H9 (cell line): Measurements from ENCODE around the gene TMEM273. TPM values are rescaled to one million over a fixed set of nuclear protein-coding genes. Genes with fewer than 3 reads are reported as not detected.

Experiments used
- DNase-seq: peaks from one replicate; pipeline ENCODE4 v3.0.0-alpha.2; 2017
- H2AFZ ChIP-seq: one replicate; pipeline ENCODE4 v1.6.1; 2013; ENCODE audit warnings: mild to moderate bottlenecking, low read length, control low read depth, moderate library complexity
- H2AK5ac ChIP-seq: 2 replicates; pipeline ENCODE4 v1.6.1; 2013; ENCODE audit warnings: low read length, control low read depth, mixed read lengths; ENCODE audit not compliant: insufficient read length
- H2BK120ac ChIP-seq: one replicate; pipeline ENCODE4 v1.6.1; 2013; ENCODE audit warnings: low read depth, mild to moderate bottlenecking, low read length, control low read depth, inconsistent platforms; ENCODE audit not compliant: poor library complexity, severe bottlenecking
- H2BK12ac ChIP-seq: 2 replicates; pipeline ENCODE4 v1.6.1; 2013; ENCODE audit warnings: low read length, control low read depth, mixed read lengths, low read depth; ENCODE audit not compliant: insufficient read length
- H2BK15ac ChIP-seq: 2 replicates; pipeline ENCODE4 v1.6.1; 2013; ENCODE audit warnings: low read depth, low read length, control low read depth
- H2BK20ac ChIP-seq: one replicate; pipeline ENCODE4 v1.6.1; 2013; ENCODE audit warnings: low read depth, mild to moderate bottlenecking, low read length, control low read depth, inconsistent platforms; ENCODE audit not compliant: poor library complexity, severe bottlenecking
- H2BK5ac ChIP-seq: 2 replicates; pipeline ENCODE4 v1.6.1; 2013; ENCODE audit warnings: low read length, control low read depth, mixed read lengths; ENCODE audit not compliant: insufficient read length
- H3K14ac ChIP-seq: 2 replicates; pipeline ENCODE4 v1.6.1; 2013; ENCODE audit warnings: low read length, control low read depth; ENCODE audit not compliant: insufficient read depth
- H3K18ac ChIP-seq: 2 replicates; pipeline ENCODE4 v1.6.1; 2013; ENCODE audit warnings: low read depth, mild to moderate bottlenecking, mixed read lengths, low read length, control low read depth; ENCODE audit not compliant: insufficient read length
- H3K23ac ChIP-seq: 2 replicates; pipeline ENCODE4 v1.6.1; 2013; ENCODE audit warnings: low read length, control low read depth, mixed read lengths, low read depth; ENCODE audit not compliant: insufficient read length
- H3K23me2 ChIP-seq: 2 replicates; pipeline ENCODE4 v1.6.1; 2013; ENCODE audit warnings: low read depth, mild to moderate bottlenecking, mixed read lengths, low read length, control low read depth; ENCODE audit not compliant: insufficient read length, poor library complexity, severe bottlenecking
- H3K27ac ChIP-seq: 2 replicates; pipeline ENCODE4 v1.5.1; 2013; ENCODE audit warnings: low read length, control low read depth, mixed read lengths, low read depth; ENCODE audit not compliant: insufficient read length
- H3K27me3 ChIP-seq: 2 replicates; pipeline ENCODE4 v1.6.1; 2013; ENCODE audit warnings: low read length, control low read depth, inconsistent platforms; ENCODE audit not compliant: insufficient read depth
- H3K4ac ChIP-seq: 2 replicates; pipeline ENCODE4 v1.6.1; 2013; ENCODE audit warnings: low read depth, mild to moderate bottlenecking, control low read depth, inconsistent platforms, low read length, moderate library complexity
- H3K4me1 ChIP-seq: 2 replicates; pipeline ENCODE4 v1.6.1; 2013; ENCODE audit warnings: low read length, control low read depth, inconsistent platforms; ENCODE audit not compliant: insufficient read depth
- H3K4me2 ChIP-seq: 2 replicates; pipeline ENCODE4 v1.6.1; 2013; ENCODE audit warnings: low read length, control low read depth, mixed read lengths; ENCODE audit not compliant: insufficient read length, insufficient read depth
- H3K56ac ChIP-seq: 2 replicates; pipeline ENCODE4 v1.6.1; 2013; ENCODE audit warnings: low read depth, mild to moderate bottlenecking, mixed read lengths, low read length, control low read depth; ENCODE audit not compliant: insufficient read length
- H3K79me1 ChIP-seq: 2 replicates; pipeline ENCODE4 v1.6.1; 2013; ENCODE audit warnings: low read depth, mild to moderate bottlenecking, moderate library complexity, low read length, control low read depth, inconsistent platforms; ENCODE audit not compliant: insufficient read depth, poor library complexity, severe bottlenecking
- H3K79me2 ChIP-seq: 2 replicates; pipeline ENCODE4 v1.6.1; 2013; ENCODE audit warnings: low read length, control low read depth, inconsistent platforms; ENCODE audit not compliant: insufficient read depth
- H3K9ac ChIP-seq: 2 replicates; pipeline ENCODE4 v1.6.1; 2013; ENCODE audit warnings: low read length, control low read depth, mixed read lengths; ENCODE audit not compliant: insufficient read length; ENCODE audit errors: extremely low read depth
- H3K9me3 ChIP-seq: one replicate; pipeline ENCODE4 v1.6.1; 2013; ENCODE audit warnings: low read depth, low read length, inconsistent platforms; ENCODE audit not compliant: control insufficient read depth
- H3T11ph ChIP-seq: one replicate; pipeline ENCODE4 v1.6.1; 2013; ENCODE audit warnings: mild to moderate bottlenecking, low read length, control low read depth, inconsistent platforms
- H4K20me1 ChIP-seq: one replicate; pipeline ENCODE4 v1.6.1; 2013; ENCODE audit not compliant: control insufficient read depth, insufficient read length, insufficient read depth
- H4K5ac ChIP-seq: 2 replicates; pipeline ENCODE4 v1.6.1; 2013; ENCODE audit warnings: low read depth, mild to moderate bottlenecking, mixed read lengths, low read length, control low read depth; ENCODE audit not compliant: insufficient read length
- H4K8ac ChIP-seq: replicated peaks from 2 replicates; pipeline ENCODE4 v1.6.1; 2013; ENCODE audit warnings: low read length, control low read depth, mixed read lengths, low read depth; ENCODE audit not compliant: insufficient read length
- H4K91ac ChIP-seq: 2 replicates; pipeline ENCODE4 v1.6.1; 2013; ENCODE audit warnings: low read depth, mild to moderate bottlenecking, moderate library complexity, mixed read lengths, low read length, control low read depth; ENCODE audit not compliant: insufficient read length
- H3K27ac Mint-ChIP-seq, 3 experiments: 2 replicates in 2 of 3; 3 replicates in 1 of 3; pipeline ENCODE4 v1.8.0; 2020 to 2021; ENCODE audit warnings: mixed read lengths in 3 of 3, mild to moderate bottlenecking in 1 of 3, moderate library complexity in 1 of 3
- H3K27me3 Mint-ChIP-seq: 2 replicates; pipeline ENCODE4 v1.8.0; 2021; ENCODE audit warnings: low read depth, mild to moderate bottlenecking, moderate library complexity, mixed read lengths
- H3K36me3 Mint-ChIP-seq, 3 experiments: 2 replicates in 2 of 3; 3 replicates in 1 of 3; pipeline ENCODE4 v1.8.0; 2020 to 2021; ENCODE audit warnings: low read depth in 3 of 3, mixed read lengths in 3 of 3; ENCODE audit not compliant: insufficient read depth in 1 of 3
- H3K4me1 Mint-ChIP-seq, 2 experiments: 2 replicates each; pipeline ENCODE4 v1.8.0; 2020; ENCODE audit warnings: mixed read lengths in 2 of 2
- H3K4me3 Mint-ChIP-seq, 2 experiments: 2 replicates in 1 of 2; 3 replicates in 1 of 2; pipeline ENCODE4 v1.8.0; 2020 to 2021; ENCODE audit warnings: mild to moderate bottlenecking in 2 of 2, mixed read lengths in 2 of 2, moderate library complexity in 1 of 2
- H3K9me3 Mint-ChIP-seq, 2 experiments: 2 replicates in 1 of 2; 3 replicates in 1 of 2; pipeline ENCODE4 v1.8.0; 2020; ENCODE audit warnings: mild to moderate bottlenecking in 2 of 2, mixed read lengths in 2 of 2, moderate library complexity in 1 of 2
- WGBS: extraction: QIAGEN DNeasy Blood & Tissue Kit; methylation state at CpG from one replicate; pipeline ENCODE4 v1.1.7; 2013; ENCODE audit warnings: missing lambda C conversion rate, low lambda C conversion rate, mixed read lengths; ENCODE audit not compliant: insufficient read length; ENCODE audit errors: extremely low coverage; 5-methylcytosine and 5-hydroxymethylcytosine counted together
- total RNA-seq: library from RNA; stranded (reverse); gene quantifications from 2 replicates; pipeline ENCODE4 v1.2.1, GENCODE V29; 2021
- TF ChIP-seq, protein P1 (sequence below): fragments of 200-600 bp; sonication (generic); conservative IDR thresholded peaks from 3 replicates; pipeline ENCODE4 v1.8.0; 2021; ENCODE audit warnings: antibody characterized with exemption, mild to moderate bottlenecking

Gene TMEM273
- total RNA-seq, 1 experiment from 2014 or later, result not detected

DNA sequence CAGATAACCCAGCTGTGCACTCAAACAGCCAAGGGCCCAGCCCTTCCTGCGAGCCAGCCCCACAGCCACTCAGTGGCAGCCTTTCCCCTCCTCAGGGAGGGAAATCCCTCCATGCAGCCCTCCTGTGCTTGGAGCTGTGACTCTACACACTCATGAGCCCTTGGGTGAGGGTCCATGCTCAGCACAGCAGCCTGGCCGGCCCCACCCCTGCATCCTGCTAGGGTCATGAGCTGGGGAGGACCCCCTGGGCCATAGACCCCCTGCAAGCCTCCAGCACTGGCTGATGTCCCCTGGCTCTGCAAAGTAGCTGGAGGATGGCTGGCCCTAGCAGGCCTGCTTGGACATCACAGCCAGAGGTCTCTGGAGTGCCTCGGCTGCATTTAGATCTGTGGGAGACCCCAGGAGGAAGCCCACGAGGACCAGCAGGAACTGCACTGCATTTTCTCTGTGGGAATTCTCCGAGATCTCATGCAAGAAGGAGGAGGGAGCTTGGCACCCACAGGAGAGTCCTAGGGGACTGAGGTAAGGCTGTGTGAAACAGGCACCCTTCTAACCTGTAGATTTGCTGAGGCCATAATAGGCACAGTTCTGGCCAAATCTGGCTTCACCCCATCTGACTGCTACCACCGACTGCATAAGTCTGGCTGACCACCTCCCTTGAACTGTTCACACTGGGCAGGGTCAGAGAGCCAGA lies 17.4 kb downstream of the TMEM273 start:
- H3K79me2 ChIP-seq, result no peaks in the 10 kb centered on the region
- no peak overlapping the region for H2AK5ac ChIP-seq
- TF ChIP-seq, protein P1, sequence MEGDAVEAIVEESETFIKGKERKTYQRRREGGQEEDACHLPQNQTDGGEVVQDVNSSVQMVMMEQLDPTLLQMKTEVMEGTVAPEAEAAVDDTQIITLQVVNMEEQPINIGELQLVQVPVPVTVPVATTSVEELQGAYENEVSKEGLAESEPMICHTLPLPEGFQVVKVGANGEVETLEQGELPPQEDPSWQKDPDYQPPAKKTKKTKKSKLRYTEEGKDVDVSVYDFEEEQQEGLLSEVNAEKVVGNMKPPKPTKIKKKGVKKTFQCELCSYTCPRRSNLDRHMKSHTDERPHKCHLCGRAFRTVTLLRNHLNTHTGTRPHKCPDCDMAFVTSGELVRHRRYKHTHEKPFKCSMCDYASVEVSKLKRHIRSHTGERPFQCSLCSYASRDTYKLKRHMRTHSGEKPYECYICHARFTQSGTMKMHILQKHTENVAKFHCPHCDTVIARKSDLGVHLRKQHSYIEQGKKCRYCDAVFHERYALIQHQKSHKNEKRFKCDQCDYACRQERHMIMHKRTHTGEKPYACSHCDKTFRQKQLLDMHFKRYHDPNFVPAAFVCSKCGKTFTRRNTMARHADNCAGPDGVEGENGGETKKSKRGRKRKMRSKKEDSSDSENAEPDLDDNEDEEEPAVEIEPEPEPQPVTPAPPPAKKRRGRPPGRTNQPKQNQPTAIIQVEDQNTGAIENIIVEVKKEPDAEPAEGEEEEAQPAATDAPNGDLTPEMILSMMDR, result no peak
- H3K23me2 ChIP-seq, result no peaks in the 10 kb centered on the region
- H3K23ac ChIP-seq, result no peak overlapping the region
- Mint-ChIP-seq H3K27me3 (no peaks in the 10 kb centered on the region), H3K4me1 (peaks cover 13 to 15% of the 10 kb centered on the region in 2 experiments), H3K4me3 (no peak overlapping the region), H3K36me3 (no peaks in the 10 kb centered on the region), H3K9me3 (no peaks in the 10 kb centered on the region), H3K27ac (no peak overlapping the region; a peak in 1 of 7 replicates)
- no peak overlapping the region for H2BK15ac ChIP-seq
- H4K5ac ChIP-seq, result no peak overlapping the region
- H3K27me3 ChIP-seq, result no peaks in the 10 kb centered on the region
- no peak overlapping the region for H2BK120ac ChIP-seq
- no peak overlapping the region for H4K8ac ChIP-seq
- no CpG with 5 or more reads among the region's 6 CpGs for WGBS
- no peak overlapping the region for H3K56ac ChIP-seq
- no peaks in the 10 kb centered on the region for H3K9me3 ChIP-seq
- H3T11ph ChIP-seq, result no peak overlapping the region
- no peak overlapping the region; the same call in 1 of the 2 replicates for H3K14ac ChIP-seq
- H3K4ac ChIP-seq, result no peak overlapping the region
- no peak overlapping the region for H3K27ac ChIP-seq
- H3K4me1 ChIP-seq, result no peaks in the 10 kb centered on the region
- H2BK20ac ChIP-seq, result no peak overlapping the region
- H3K4me2 ChIP-seq, result no peak overlapping the region
- no peak overlapping the region for H2BK12ac ChIP-seq
- H3K9ac ChIP-seq, result no peak overlapping the region
- H4K20me1 ChIP-seq, result no peaks in the 10 kb centered on the region
- DNase-seq, result no peak
- no peak overlapping the region for H4K91ac ChIP-seq
- H3K18ac ChIP-seq, result no peak overlapping the region
- no peak overlapping the region for H2BK5ac ChIP-seq
- H3K79me1 ChIP-seq, result no peaks in the 10 kb centered on the region
- H2AFZ ChIP-seq, result no peak overlapping the region
